GM12873 (cell line): ENCODE measurements around the gene CDK14.

ENCODE experiments used
- CTCF ChIP-seq: IDR thresholded peaks from 2 replicates; pipeline ENCODE4 v1.5.1; 2012; ENCODE audit warnings: low read depth, mild to moderate bottlenecking, moderate library complexity, low read length, control low read depth; ENCODE audit not compliant: insufficient read depth; ENCODE audit errors: missing control alignments

CDK14 gene

DNA sequence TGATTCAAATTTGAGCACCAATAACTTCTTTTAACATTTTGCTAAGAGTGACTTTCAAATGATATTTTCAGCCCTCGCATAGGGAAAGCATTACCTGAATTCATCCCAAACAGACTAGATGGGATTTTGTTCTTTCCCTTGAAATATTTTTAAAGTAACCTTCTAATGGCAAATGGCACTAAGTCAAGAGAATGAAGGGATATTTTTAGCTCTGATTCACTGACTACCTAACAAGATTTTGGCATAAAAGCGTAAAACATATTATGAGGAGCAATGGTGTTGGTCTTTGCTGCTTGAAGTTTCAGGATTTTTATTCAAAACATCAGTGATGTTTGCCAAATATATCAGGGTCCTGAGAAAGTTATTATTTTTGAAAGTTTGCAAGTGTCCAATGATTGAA is 290.3 kb downstream of the CDK14 start:
- TF ChIP-seq CTCF, result no peak

GRCh38 chr7:90889210-90889609 is 293.1 kb downstream of the CDK14 start:
- no peak for TF ChIP-seq CTCF

GRCh38 chr7:90889644-90890043 is 293.5 kb downstream of the CDK14 start:
- TF ChIP-seq CTCF, result no peak

- no peak for TF ChIP-seq CTCF
Observed at GRCh38 chr7:90891529-90891928, 295.4 kb downstream of the CDK14 start.

DNA sequence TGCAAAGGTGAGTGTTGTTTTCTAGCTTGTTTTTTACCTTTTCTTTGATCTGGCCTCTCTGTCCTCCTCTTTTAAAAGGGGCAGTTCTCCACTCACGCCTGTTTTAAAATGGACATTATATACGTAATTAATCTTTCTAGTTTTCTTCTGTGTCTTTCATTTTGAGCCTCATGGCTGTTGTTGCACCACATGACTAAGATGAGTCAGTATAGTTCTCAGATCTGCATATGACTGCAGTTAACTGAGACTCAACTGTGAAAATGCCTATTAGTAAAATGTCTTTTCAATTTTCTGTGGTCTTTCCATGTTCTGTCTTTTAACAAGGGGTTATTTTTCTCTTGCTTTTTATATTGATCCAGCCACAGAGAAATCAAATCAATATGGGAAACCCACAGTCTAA is 296.1 kb downstream of the CDK14 start:
- TF ChIP-seq CTCF, result no peak

- no peak for TF ChIP-seq CTCF
Observed at GRCh38 chr7:90894122-90894521, 298.0 kb downstream of the CDK14 start.

DNA sequence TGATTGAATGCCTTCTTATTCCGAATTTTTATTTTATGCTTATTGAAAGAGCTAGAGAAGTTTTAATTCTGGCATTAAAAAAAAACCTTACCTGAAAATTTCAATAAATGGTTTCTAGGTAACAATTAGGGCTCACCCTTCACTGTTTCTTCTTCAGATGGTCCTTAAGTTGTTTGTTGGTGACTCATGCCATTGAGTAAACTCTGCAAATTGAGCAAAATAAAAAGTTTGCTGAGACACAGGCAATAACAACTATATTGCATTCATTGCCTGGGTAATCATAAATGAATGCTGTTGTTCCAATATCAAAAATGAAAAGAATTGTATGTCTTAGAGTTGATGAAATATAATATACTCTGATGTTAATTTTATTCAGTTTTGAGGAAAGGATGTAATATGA is 300.3 kb downstream of the CDK14 start:
- no peak for TF ChIP-seq CTCF
